ENCODE measurements around the gene CDC42EP3.

- no peak for TF ChIP-seq CTCF (IDR thresholded peaks at IDR 0.05)
- no peak for TF ChIP-seq POLR2A (IDR thresholded peaks at IDR 0.05)
Measured at GRCh38 chr2:37604716-37605115, 66.7 kb downstream of the CDC42EP3 start.

All from thyroid gland (tissue), 4 donors.